Peyer's patch (tissue), 4 donors: ENCODE data around the gene SLC17A5.

Source experiments
- CTCF ChIP-seq, 6 experiments: fragments of 450-650 bp in 4 of 6; fragments of 200-600 bp in 2 of 6; sonication (generic) in 1 of 6; IDR thresholded peaks; one replicate each; pipeline ENCODE4 v1.5.1; 2017 to 2019; ENCODE audit warnings: antibody characterized with exemption in 6 of 6, mild to moderate bottlenecking in 3 of 6, moderate library complexity in 1 of 6
- POLR2A ChIP-seq, 2 donors: fragments of 450-650 bp; IDR thresholded peaks; one replicate each; pipeline ENCODE4 v1.5.1; 2017; ENCODE audit warnings: antibody characterized with exemption in 2 of 2, mild to moderate bottlenecking in 2 of 2, moderate library complexity in 2 of 2

- TF ChIP-seq POLR2A (IDR thresholded peaks at IDR 0.05) (no peak), CTCF (IDR thresholded peaks at IDR 0.05) (no peak)
Measured at GRCh38 chr6:73566954-73567591, 86.7 kb downstream of the SLC17A5 start.
